Skeletal muscle tissue (tissue), 4 donors: Measurements from ENCODE around the gene ABCD3. TPM values are rescaled to one million over a fixed set of nuclear protein-coding genes. Genes with fewer than 3 reads are reported as not detected.
"Not testable (repeated sequence)": the region's sequence is repeated elsewhere in the genome, so short reads cannot be mapped to it uniquely, and the experiment has no call there.

Experiments
- H3K27ac ChIP-seq: one replicate; pipeline ENCODE4 v1.7.0; 2013; ENCODE audit warnings: mild to moderate bottlenecking, low read depth, low read length, inconsistent platforms
- H3K27me3 ChIP-seq, 3 donors: one replicate each; pipeline ENCODE4 v1.7.0; 2013; ENCODE audit warnings: low read length in 3 of 3; ENCODE audit not compliant: control insufficient read depth in 3 of 3, insufficient read depth in 3 of 3
- H3K36me3 ChIP-seq, 3 donors: one replicate each; pipeline ENCODE4 v1.7.0; 2013; ENCODE audit warnings: low read length in 3 of 3; ENCODE audit not compliant: control insufficient read depth in 3 of 3, insufficient read depth in 3 of 3
- H3K4me1 ChIP-seq, 3 donors: one replicate each; pipeline ENCODE4 v1.7.0; 2013; ENCODE audit warnings: low read length in 3 of 3, mild to moderate bottlenecking in 3 of 3; ENCODE audit not compliant: control insufficient read depth in 3 of 3, insufficient read depth in 3 of 3
- H3K4me3 ChIP-seq, 3 donors: one replicate each; pipeline ENCODE4 v1.7.0; 2013; ENCODE audit warnings: low read length in 3 of 3
- H3K9ac ChIP-seq, 3 donors: one replicate each; pipeline ENCODE4 v1.7.0; 2013; ENCODE audit warnings: low read length in 3 of 3, mild to moderate bottlenecking in 3 of 3, moderate library complexity in 2 of 3, low read depth in 1 of 3
- H3K9me3 ChIP-seq, 3 donors: one replicate each; pipeline ENCODE4 v1.7.0; 2013; ENCODE audit warnings: low read length in 3 of 3; ENCODE audit not compliant: control insufficient read depth in 3 of 3
- total RNA-seq: library from RNA; depleted of rRNA; stranded (reverse); fragments of >200 nt; gene quantifications from one replicate; pipeline ENCODE4 v1.2.3, GENCODE V29; 2014
- donor health status: Osteomylitis.

The ABCD3 gene
- total RNA-seq, 1 donor from 2014 or later = 31.8 TPM

- Histone ChIP-seq H3K4me1 (peaks cover 0 to 2% (median 0%) of the 10 kb centered on the region in 3 donors), H3K4me3 (no peak overlapping the region), H3K9me3 (no peaks in the 10 kb centered on the region), H3K9ac (no peak overlapping the region), H3K27ac (no peak overlapping the region), H3K36me3 (no peaks in the 10 kb centered on the region), H3K27me3 (peaks cover 0 to 11% (median 0%) of the 10 kb centered on the region in 3 donors)
These were observed 135.7 kb downstream of the ABCD3 start for GRCh38 chr1:94553931-94554330.

- H3K27me3 ChIP-seq = peaks cover 0 to 11% (median 0%) of the 10 kb centered on the region in 3 donors
- no peak overlapping the region for H3K4me3 ChIP-seq
- H3K9ac ChIP-seq = no peak overlapping the region
- no peaks in the 10 kb centered on the region for H3K36me3 ChIP-seq
- H3K27ac ChIP-seq = no peak overlapping the region
- peaks cover 0 to 2% (median 0%) of the 10 kb centered on the region in 3 donors for H3K4me1 ChIP-seq
- no peaks in the 10 kb centered on the region for H3K9me3 ChIP-seq
These were observed 136.4 kb downstream of the ABCD3 start for GRCh38 chr1:94554580-94554979.

- Histone ChIP-seq H3K4me1 (peaks cover 0 to 2% (median 0%) of the 10 kb centered on the region in 3 donors), H3K27ac (no peak overlapping the region), H3K36me3 (no peaks in the 10 kb centered on the region), H3K9ac (no peak overlapping the region), H3K9me3 (no peaks in the 10 kb centered on the region), H3K4me3 (no peak overlapping the region), H3K27me3 (peaks cover 0 to 11% (median 0%) of the 10 kb centered on the region in 3 donors)
These were observed 136.9 kb downstream of the ABCD3 start for GRCh38 chr1:94555091-94555490.

GRCh38 chr1:94559921-94560320, 141.7 kb downstream of the ABCD3 start:
- Histone ChIP-seq H3K4me3 (no peak overlapping the region), H3K9me3 (no peaks in the 10 kb centered on the region), H3K27me3 (peaks cover 0 to 3% (median 0%) of the 10 kb centered on the region in 3 donors), H3K27ac (no peak overlapping the region), H3K36me3 (no peaks in the 10 kb centered on the region), H3K9ac (no peak overlapping the region), H3K4me1 (no peaks in the 10 kb centered on the region)

- no peak overlapping the region for H3K9ac ChIP-seq
- H3K27me3 ChIP-seq = peaks cover 0 to 2% (median 0%) of the 10 kb centered on the region in 3 donors
- H3K27ac ChIP-seq = no peak overlapping the region
- H3K4me1 ChIP-seq = no peaks in the 10 kb centered on the region
- H3K36me3 ChIP-seq = no peaks in the 10 kb centered on the region
- no peak overlapping the region for H3K4me3 ChIP-seq
- H3K9me3 ChIP-seq = no peaks in the 10 kb centered on the region
These were observed 142.1 kb downstream of the ABCD3 start for GRCh38 chr1:94560333-94560732.

GRCh38 chr1:94562519-94563260, 144.5 kb downstream of the ABCD3 start:
- Histone ChIP-seq H3K4me3 (no peak overlapping the region), H3K4me1 (no peaks in the 10 kb centered on the region), H3K36me3 (no peaks in the 10 kb centered on the region)

GRCh38 chr1:94565901-94566300, 147.7 kb downstream of the ABCD3 start:
- Histone ChIP-seq H3K4me1 (no peaks in the 10 kb centered on the region), H3K27me3 (no peaks in the 10 kb centered on the region), H3K36me3 (no peaks in the 10 kb centered on the region), H3K9me3 (no peaks in the 10 kb centered on the region), H3K9ac (no peak overlapping the region), H3K27ac (no peak overlapping the region), H3K4me3 (no peak overlapping the region)

More at GRCh38 chr1:94562519-94563260, 144.5 kb downstream of the ABCD3 start:
- H3K27me3 ChIP-seq = no peaks in the 10 kb centered on the region
- no peaks in the 10 kb centered on the region for H3K9me3 ChIP-seq
- no peak overlapping the region for H3K9ac ChIP-seq
- H3K27ac ChIP-seq = no peak overlapping the region

- not testable (repeated sequence) for H3K36me3 ChIP-seq, H3K9me3 ChIP-seq, H3K27ac ChIP-seq, H3K9ac ChIP-seq, H3K4me3 ChIP-seq, H3K4me1 ChIP-seq, H3K27me3 ChIP-seq
These were observed 148.2 kb downstream of the ABCD3 start for GRCh38 chr1:94566436-94566835.

GRCh38 chr1:94567975-94568607, 149.9 kb downstream of the ABCD3 start:
- not testable (repeated sequence) for H3K27me3 ChIP-seq, H3K27ac ChIP-seq, H3K36me3 ChIP-seq, H3K9me3 ChIP-seq, H3K4me1 ChIP-seq, H3K4me3 ChIP-seq, H3K9ac ChIP-seq
